Tibial nerve (tissue), 4 donors: ENCODE data around the gene NELL1. TPM values are rescaled to one million over a fixed set of nuclear protein-coding genes. Genes with fewer than 3 reads are reported as not detected.
A peak's percentile ranks its signal among the peaks of the same experiment; 100 is the strongest.

Source experiments
- DNase-seq, 2 donors: peaks; one replicate each; pipeline ENCODE4 v3.0.0-alpha.2; 2019; ENCODE audit warnings: low spot score in 2 of 2
- H3K27ac ChIP-seq, 4 donors: fragments of 200-600 bp; sonication (generic) in 3 of 4; one replicate each; pipeline ENCODE4 v1.5.1; 2017 to 2019; ENCODE audit warnings: mild to moderate bottlenecking in 1 of 4
- H3K27me3 ChIP-seq, 2 donors: fragments of 200-600 bp; sonication (generic) in 1 of 2; one replicate each; pipeline versions ENCODE4 v1.5.1 to v1.6.0; 2017 to 2019
- H3K36me3 ChIP-seq, 3 donors: fragments of 200-600 bp; sonication (generic); one replicate each; pipeline ENCODE4 v1.5.1; 2018 to 2019
- H3K4me1 ChIP-seq, 4 donors: fragments of 200-600 bp; sonication (generic) in 3 of 4; one replicate each; pipeline ENCODE4 v1.5.1; 2017 to 2019
- H3K4me3 ChIP-seq, 4 donors: fragments of 200-600 bp; sonication (generic) in 3 of 4; one replicate each; pipeline ENCODE4 v1.5.1; 2017 to 2019; ENCODE audit warnings: mild to moderate bottlenecking in 1 of 4, moderate library complexity in 1 of 4
- H3K9me3 ChIP-seq, 4 donors: fragments of 200-600 bp; sonication (generic) in 3 of 4; one replicate each; pipeline ENCODE4 v1.5.1; 2017 to 2019
- EP300 ChIP-seq, 2 donors: sonication (generic); formaldehyde crosslinking; IDR thresholded peaks; one replicate each; pipeline ENCODE4 v1.6.1; 2017; ENCODE audit warnings: antibody characterized with exemption in 2 of 2, mild to moderate bottlenecking in 1 of 2
- POLR2A ChIP-seq, 2 donors: fragments of 450-650 bp; IDR thresholded peaks; one replicate each; pipeline ENCODE4 v1.6.1; 2017; ENCODE audit warnings: antibody characterized with exemption in 2 of 2, mild to moderate bottlenecking in 2 of 2, moderate library complexity in 2 of 2
- WGBS, 2 donors: methylation state at CpG; one replicate each; pipeline ENCODE4 v1.1.5; 2018; 5-methylcytosine and 5-hydroxymethylcytosine counted together
- total RNA-seq, 4 donors: library from RNA; depleted of rRNA; stranded (reverse); fragments of >200 nt; gene quantifications; one replicate each; pipeline ENCODE4 v1.1.0, GENCODE V29; 2016
- TF ChIP-seq, protein P1 (sequence below), 5 experiments: fragments of 200-600 bp in 3 of 5; fragments of 450-650 bp in 2 of 5; sonication (generic) in 3 of 5; IDR thresholded peaks; one replicate each; pipeline ENCODE4 v1.5.1; 2016 to 2019; ENCODE audit warnings: antibody characterized with exemption in 5 of 5, mild to moderate bottlenecking in 3 of 5, moderate library complexity in 2 of 5

Gene NELL1
- total RNA-seq, 4 donors from 2014 or later = not detected

DNA sequence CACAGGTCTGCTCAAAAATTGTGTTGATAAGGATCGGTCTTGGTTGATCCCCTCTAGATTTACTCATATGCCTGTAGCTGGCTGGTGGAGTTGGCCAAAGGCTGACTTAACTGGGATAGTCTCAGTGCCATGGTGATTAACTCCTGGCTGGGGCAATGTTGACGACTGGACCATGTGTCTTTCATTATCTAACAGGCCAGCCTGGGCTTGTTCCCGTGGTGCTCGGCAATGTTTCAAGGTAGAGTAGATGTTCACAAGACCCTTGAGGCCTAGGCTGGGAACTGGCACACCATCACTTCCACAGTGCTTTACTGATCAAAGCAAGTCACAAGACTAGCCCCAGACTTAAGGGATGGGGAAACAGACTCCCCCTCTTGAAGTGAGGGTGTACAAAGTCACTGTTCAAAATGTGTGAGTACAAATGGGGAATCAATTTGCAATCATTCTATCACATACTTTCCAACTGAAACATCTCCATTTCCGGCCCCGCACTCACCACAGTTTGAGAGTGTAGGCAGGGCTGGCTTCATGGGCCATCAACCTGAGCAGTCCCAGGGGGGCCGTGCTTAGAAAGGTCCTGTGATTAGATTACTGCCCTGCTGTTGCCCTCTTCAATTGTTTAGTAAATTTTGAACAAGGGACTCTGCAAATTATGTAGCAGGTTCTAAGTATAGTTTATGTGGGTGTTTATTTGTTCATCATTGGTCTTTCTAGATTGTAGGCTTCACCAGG is 240.8 kb downstream of the NELL1 start:
- peak in 1 of 2 donors; percentile 6 for DNase-seq
- no peaks in the 10 kb centered on the region for H3K27me3 ChIP-seq
- no peak for TF ChIP-seq EP300 (IDR thresholded peaks at IDR 0.05)
- TF ChIP-seq, protein P1, sequence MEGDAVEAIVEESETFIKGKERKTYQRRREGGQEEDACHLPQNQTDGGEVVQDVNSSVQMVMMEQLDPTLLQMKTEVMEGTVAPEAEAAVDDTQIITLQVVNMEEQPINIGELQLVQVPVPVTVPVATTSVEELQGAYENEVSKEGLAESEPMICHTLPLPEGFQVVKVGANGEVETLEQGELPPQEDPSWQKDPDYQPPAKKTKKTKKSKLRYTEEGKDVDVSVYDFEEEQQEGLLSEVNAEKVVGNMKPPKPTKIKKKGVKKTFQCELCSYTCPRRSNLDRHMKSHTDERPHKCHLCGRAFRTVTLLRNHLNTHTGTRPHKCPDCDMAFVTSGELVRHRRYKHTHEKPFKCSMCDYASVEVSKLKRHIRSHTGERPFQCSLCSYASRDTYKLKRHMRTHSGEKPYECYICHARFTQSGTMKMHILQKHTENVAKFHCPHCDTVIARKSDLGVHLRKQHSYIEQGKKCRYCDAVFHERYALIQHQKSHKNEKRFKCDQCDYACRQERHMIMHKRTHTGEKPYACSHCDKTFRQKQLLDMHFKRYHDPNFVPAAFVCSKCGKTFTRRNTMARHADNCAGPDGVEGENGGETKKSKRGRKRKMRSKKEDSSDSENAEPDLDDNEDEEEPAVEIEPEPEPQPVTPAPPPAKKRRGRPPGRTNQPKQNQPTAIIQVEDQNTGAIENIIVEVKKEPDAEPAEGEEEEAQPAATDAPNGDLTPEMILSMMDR (IDR thresholded peaks at IDR 0.05) = no peak
- TF ChIP-seq POLR2A (IDR thresholded peaks at IDR 0.05) = no peak
- H3K4me3 ChIP-seq = no peak overlapping the region
- 67 to 70% methylated on average over 7 of the region's 7 CpGs for WGBS, 2 donors
- H3K4me1 ChIP-seq = no peaks in the 10 kb centered on the region
- no peak overlapping the region for H3K27ac ChIP-seq
- H3K9me3 ChIP-seq = peaks cover 0 to 2% (median 0%) of the 10 kb centered on the region in 4 donors
- no peaks in the 10 kb centered on the region for H3K36me3 ChIP-seq

DNA sequence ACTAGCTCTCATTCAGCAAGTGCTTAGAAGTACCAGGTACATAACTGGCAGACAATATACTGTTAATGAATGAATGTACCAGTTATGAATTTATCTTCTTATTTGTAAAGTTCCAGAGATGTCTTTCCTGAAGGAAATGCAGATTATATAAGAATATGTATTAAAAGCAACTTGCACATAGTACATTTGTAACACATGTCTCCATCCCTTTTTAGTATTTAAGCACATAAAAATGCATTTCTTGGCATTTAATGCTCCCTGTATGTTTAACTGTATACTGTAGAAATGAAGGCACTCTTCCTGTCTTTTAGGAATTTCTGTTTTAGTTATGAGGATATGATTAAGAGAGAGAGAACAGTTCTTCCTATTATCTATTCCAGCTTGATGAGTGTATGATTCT is 241.3 kb downstream of the NELL1 start:
- Histone ChIP-seq H3K27ac (no peak overlapping the region), H3K4me3 (no peak overlapping the region), H3K4me1 (no peaks in the 10 kb centered on the region), H3K27me3 (no peaks in the 10 kb centered on the region), H3K9me3 (no peaks in the 10 kb centered on the region), H3K36me3 (no peaks in the 10 kb centered on the region)
- no peak for DNase-seq
- no peak for TF ChIP-seq EP300 (IDR thresholded peaks at IDR 0.05)
- TF ChIP-seq, protein P1 (IDR thresholded peaks at IDR 0.05) = no peak
- no peak for TF ChIP-seq POLR2A (IDR thresholded peaks at IDR 0.05)

DNA sequence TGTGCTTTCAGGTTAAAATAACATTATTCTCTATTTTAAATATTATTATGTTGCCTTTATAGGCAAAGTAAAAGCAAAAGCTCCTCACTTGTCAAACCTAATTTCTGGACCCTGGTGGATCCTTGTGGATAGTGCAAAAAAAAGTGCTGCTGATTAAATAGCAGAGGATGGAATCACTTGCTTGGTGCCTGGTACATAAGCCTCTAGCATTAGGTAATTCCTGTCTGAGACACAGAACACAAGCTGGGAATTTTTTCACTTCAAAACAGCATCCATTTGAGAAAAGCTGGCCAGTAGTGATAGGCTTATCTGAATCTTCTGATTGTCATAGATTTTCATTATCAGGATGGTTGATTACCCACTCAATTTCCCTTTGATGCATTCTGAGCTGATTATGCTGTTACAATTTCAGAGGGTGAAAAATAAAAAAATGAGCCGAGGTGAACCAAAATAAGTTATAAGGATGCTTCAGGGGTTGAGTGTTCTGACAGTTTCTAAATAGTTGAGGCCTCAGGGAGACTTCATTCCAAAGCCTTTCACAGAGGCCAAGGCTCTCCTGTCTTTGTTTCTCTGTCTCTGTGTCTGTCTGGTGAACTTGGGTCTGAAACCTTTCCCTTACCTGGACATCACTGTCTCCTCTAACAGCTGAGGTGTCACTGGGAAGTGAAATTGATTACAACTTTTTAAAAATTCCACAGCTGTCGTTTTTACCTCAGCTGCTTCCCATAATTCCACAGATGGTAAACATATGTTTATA is 242.9 kb downstream of the NELL1 start:
- 39 to 52% methylated on average over 2 of the region's 2 CpGs for WGBS, 2 donors
- TF ChIP-seq EP300 (IDR thresholded peaks at IDR 0.05) = no peak
- TF ChIP-seq POLR2A (IDR thresholded peaks at IDR 0.05) = no peak
- TF ChIP-seq, protein P1 (IDR thresholded peaks at IDR 0.05) = no peak
- no peak overlapping the region for H3K27ac ChIP-seq
- H3K27me3 ChIP-seq = no peaks in the 10 kb centered on the region
- DNase-seq = no peak
- H3K4me3 ChIP-seq = no peak overlapping the region
- H3K4me1 ChIP-seq = no peaks in the 10 kb centered on the region
- no peaks in the 10 kb centered on the region for H3K36me3 ChIP-seq
- H3K9me3 ChIP-seq = no peaks in the 10 kb centered on the region

DNA sequence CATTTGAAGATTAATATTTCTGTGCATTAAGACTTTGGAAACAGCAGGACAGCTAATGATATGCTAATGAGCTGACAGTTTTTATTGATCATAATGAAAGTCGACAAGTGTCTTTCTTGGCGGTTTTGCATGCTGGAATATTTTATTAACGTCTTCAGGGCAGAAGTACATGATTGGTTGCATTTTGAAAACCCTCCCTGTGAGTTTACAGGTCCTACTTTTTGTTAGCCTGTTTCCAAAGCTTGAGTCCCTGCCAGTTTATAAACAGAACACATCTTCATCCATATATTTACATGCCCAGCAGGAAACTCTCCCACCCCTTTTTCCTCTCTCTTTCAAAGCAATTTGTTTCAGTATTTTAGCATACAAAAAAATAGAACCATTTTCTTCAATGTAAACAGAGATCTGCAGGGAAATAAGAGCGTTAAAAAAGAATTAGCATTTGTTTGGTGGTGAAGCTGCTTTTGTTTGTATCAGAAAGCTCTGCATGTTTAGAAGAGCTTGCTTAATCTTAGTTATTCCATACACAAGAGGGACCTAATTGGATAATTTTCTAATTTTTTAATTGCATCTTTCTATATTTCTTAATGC is 243.6 kb downstream of the NELL1 start:
- TF ChIP-seq EP300 (IDR thresholded peaks at IDR 0.05) (no peak), POLR2A (IDR thresholded peaks at IDR 0.05) (no peak)
- TF ChIP-seq, protein P1 (IDR thresholded peaks at IDR 0.05) = no peak
- no peak for DNase-seq
- Histone ChIP-seq H3K36me3 (no peaks in the 10 kb centered on the region), H3K27ac (no peak overlapping the region), H3K9me3 (no peaks in the 10 kb centered on the region), H3K27me3 (no peaks in the 10 kb centered on the region), H3K4me3 (no peak overlapping the region), H3K4me1 (no peaks in the 10 kb centered on the region)
- WGBS, 2 donors = 15 to 17% methylated on average over 4 of the region's 4 CpGs

DNA sequence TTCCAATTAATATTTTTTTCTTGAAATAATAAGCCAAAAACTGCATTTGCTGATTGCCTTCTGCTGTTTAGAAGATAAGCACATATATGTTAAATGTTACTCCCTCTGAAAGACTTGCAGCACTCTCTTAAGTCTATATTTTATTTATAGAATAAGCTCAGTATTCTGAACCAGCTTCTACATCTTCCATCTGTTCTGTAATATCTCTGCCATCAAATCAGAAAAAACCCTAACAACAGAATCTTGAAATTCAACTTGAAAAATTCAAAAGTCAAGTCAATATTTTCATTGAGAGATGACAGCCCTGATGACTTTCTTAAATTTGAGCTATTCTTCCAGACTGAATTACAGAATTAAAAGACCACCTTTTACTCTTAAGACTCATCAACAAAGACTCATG is 247.9 kb downstream of the NELL1 start:
- Histone ChIP-seq H3K27me3 (no peaks in the 10 kb centered on the region), H3K4me1 (no peaks in the 10 kb centered on the region), H3K27ac (no peak overlapping the region), H3K36me3 (no peaks in the 10 kb centered on the region), H3K4me3 (no peak overlapping the region), H3K9me3 (no peaks in the 10 kb centered on the region)
- no peak for TF ChIP-seq POLR2A (IDR thresholded peaks at IDR 0.05)
- TF ChIP-seq EP300 (IDR thresholded peaks at IDR 0.05) = no peak
- TF ChIP-seq, protein P1 (IDR thresholded peaks at IDR 0.05) = no peak
- DNase-seq = no peak
